ENCODE results near the gene IRX4. TPM values are rescaled to one million over a fixed set of nuclear protein-coding genes. Genes with fewer than 3 reads are reported as not detected.

The IRX4 gene
- total RNA-seq, 2 donors from 2014 or later = not detected

DNA sequence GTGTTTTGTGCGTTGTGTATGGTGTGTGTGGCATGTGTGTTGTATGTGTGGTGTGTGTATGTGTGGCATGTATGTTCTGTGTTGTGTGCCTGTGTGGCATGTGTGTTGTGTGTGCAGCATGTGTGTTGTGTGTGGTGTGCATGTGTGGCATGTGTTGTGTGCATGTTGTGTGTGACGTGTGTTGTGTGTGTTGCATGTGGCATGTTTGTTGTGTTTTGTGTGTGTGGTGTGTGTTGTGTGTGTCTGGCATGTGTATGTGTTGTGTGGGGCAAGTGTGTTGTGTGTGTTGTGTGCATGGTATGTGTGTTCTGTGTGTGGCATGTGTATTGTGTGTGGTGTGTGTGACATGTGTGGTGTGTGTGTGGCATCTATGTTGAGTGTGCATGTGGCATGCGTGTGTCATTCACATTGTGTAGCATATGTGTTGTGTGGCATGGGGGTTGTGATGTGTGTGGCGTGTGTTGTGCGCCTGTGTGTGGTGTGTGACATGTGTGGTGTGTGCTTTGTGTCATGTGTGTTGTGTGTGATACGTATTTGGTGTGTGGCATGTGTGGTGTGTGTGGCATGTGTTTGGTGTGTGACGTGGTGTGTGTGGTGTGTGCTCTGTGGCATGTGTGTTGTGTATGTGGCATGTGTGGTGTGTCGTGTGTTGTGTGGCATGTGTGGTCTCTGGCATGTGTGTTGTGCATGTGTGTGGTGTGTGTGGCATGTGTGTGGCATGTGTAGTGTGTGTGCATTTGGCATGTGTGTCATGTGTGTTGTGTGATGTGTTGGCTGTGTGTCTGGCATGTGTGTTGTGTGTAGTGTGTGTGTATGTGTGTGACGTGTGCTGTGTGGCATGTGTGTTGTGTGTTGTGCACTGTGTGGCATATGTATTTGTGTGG lies 46.6 kb upstream of the IRX4 start:
- DNase-seq (ENCODE audit: low spot score) = no peak
- Histone ChIP-seq H3K27ac (no peak overlapping the region), H3K36me3 (no peaks in the 10 kb centered on the region), H3K4me3 (no peak overlapping the region), H3K27me3 (replicated peaks; ENCODE audit: insufficient read depth) (no peaks in the 10 kb centered on the region), H3K9me3 (no peaks in the 10 kb centered on the region), H3K4me1 (ENCODE audit: control insufficient read depth in 1 of 2, low read depth in 2 of 2) (no peaks in the 10 kb centered on the region)
- TF ChIP-seq, protein P1, sequence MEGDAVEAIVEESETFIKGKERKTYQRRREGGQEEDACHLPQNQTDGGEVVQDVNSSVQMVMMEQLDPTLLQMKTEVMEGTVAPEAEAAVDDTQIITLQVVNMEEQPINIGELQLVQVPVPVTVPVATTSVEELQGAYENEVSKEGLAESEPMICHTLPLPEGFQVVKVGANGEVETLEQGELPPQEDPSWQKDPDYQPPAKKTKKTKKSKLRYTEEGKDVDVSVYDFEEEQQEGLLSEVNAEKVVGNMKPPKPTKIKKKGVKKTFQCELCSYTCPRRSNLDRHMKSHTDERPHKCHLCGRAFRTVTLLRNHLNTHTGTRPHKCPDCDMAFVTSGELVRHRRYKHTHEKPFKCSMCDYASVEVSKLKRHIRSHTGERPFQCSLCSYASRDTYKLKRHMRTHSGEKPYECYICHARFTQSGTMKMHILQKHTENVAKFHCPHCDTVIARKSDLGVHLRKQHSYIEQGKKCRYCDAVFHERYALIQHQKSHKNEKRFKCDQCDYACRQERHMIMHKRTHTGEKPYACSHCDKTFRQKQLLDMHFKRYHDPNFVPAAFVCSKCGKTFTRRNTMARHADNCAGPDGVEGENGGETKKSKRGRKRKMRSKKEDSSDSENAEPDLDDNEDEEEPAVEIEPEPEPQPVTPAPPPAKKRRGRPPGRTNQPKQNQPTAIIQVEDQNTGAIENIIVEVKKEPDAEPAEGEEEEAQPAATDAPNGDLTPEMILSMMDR (IDR thresholded peaks at IDR 0.05) = no peak
- ATAC-seq (ENCODE audit: insufficient number of reproducible peaks, low FRiP score, low read depth) = no peak

DNA sequence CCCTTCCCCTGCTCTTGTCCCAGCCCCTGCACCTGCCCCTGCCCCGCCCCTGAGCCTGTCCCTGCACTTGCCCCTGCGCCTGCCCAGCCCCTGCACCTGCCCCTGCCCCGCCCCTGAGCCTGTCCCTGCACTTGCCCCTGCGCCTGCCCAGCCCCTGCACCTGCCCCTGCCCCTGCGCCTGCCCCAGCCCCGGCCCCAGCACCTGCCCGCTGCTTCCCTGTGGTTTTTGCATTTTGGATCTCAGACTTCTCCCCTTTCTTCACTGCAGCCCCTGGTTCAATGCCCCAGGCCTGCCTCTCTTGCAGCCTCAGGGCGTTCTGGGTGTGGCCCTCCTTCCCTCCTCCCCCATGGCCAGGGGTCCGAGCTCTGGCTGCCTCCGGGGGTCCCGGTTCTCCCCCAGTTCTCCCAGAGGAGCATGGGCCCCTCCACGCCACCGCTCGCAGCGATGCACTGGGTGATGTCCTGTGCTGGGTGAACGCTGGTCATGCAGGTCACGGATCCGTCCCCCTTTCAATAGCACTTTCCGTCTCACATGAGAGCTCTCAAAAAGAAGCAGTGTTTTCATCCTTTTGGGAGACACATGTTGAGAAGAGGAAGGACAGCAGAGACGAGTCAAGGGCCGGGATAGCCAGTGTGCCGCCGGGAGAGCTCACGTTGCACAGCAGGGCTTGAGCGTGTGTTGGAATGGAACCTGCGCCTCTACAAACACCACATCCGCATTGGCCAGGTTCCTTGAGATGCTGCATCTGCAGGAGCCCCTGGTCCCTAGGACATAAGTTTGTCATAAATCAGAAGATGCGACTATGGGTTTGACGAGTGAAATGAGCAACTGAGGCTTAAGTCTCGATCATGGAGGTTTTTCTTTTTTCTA lies 44.0 kb upstream of the IRX4 start:
- no peaks in the 10 kb centered on the region for H3K27me3 ChIP-seq (replicated peaks; ENCODE audit: insufficient read depth)
- H3K4me1 ChIP-seq (ENCODE audit: control insufficient read depth in 1 of 2, low read depth in 2 of 2) = no peaks in the 10 kb centered on the region
- H3K36me3 ChIP-seq = no peaks in the 10 kb centered on the region
- ATAC-seq (ENCODE audit: insufficient number of reproducible peaks, low FRiP score, low read depth) = no peak
- TF ChIP-seq, protein P1 (IDR thresholded peaks at IDR 0.05) = no peak
- H3K27ac ChIP-seq = no peak overlapping the region
- no peaks in the 10 kb centered on the region for H3K9me3 ChIP-seq
- no peak for DNase-seq (ENCODE audit: low spot score)
- no peak overlapping the region for H3K4me3 ChIP-seq

DNA sequence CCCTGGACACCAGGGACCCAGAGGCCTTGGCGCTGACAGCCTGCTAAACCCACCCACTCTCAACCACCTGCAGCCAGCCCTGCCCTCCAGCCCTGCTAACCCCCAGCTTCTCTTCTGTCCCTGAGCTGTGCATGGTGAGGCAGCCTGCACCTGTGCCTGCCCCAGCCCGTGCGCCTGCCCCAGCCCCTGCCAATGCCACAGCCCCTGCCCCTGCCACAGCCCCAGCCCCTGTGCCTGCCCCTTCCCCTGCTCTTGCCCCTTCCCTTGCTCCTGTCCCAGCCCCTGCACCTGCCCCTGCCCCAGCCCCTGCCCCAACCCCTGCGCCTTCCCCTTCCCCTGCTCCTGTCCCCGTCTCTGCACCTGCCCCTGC lies 43.3 kb upstream of the IRX4 start:
- TF ChIP-seq, protein P1 (IDR thresholded peaks at IDR 0.05) = no peak
- Histone ChIP-seq H3K9me3 (no peaks in the 10 kb centered on the region), H3K4me1 (ENCODE audit: control insufficient read depth in 1 of 2, low read depth in 2 of 2) (no peaks in the 10 kb centered on the region), H3K4me3 (no peak overlapping the region), H3K27ac (no peak overlapping the region), H3K36me3 (no peaks in the 10 kb centered on the region), H3K27me3 (replicated peaks; ENCODE audit: insufficient read depth) (no peaks in the 10 kb centered on the region)
- DNase-seq (ENCODE audit: low spot score) = no peak
- ATAC-seq (ENCODE audit: insufficient number of reproducible peaks, low FRiP score, low read depth) = no peak

DNA sequence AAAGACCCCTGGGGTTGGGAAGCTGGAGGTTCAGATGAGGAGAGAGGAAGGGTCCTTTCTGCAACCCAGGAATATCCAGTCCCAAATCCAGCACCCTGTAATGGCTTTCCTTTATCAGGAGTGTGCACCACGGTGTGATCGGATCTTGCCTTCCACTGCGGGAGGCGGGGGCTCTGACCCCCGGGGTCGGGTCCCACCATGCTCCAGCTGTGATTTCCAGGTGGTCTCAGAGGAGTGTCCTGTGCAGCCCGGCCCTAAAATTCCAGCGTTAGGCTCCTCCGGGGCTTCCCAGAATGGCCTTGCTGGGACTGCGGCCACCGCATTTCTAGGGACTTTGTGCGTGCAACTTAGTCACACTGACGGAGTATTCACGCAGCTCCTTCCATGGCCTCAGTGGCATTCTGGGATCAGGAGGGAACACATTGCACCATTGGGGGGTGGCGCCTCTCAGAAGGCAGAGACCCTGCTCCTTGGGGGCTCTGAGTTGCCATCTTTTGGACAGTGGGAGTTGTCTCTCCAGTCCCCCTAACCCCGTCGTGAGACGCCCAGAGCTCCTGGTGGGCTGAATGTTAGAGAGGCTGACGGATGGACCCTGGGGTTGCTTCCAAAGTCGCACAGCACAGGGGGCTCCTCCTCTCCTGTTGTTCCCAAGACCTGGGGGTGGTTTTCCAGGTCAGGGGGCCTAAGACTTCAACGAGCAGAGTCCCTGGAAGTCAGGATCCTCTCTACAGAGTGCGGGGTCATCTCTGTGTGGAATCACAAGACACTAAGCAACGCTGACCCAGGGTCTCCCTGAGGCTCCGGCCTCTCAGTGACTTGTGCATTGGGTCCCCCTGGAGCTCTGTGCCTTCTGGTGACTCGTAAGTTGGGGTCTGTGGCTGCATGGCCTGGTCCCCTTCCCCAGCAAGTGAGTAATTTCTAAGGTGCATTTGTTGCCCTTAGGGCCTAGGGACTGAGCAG lies 42.7 kb upstream of the IRX4 start:
- H3K4me1 ChIP-seq (ENCODE audit: control insufficient read depth in 1 of 2, low read depth in 2 of 2) = no peaks in the 10 kb centered on the region
- no peaks in the 10 kb centered on the region for H3K9me3 ChIP-seq
- no peaks in the 10 kb centered on the region for H3K27me3 ChIP-seq (replicated peaks; ENCODE audit: insufficient read depth)
- no peak overlapping the region for H3K4me3 ChIP-seq
- no peak for ATAC-seq (ENCODE audit: insufficient number of reproducible peaks, low FRiP score, low read depth)
- no peak for DNase-seq (ENCODE audit: low spot score)
- no peak overlapping the region for H3K27ac ChIP-seq
- TF ChIP-seq, protein P1 (IDR thresholded peaks at IDR 0.05) = no peak
- H3K36me3 ChIP-seq = no peaks in the 10 kb centered on the region

Measured in thoracic aorta (tissue), 2 donors.